GM20000 (cell line): ENCODE results near the gene PCYT1B.

Experiments
- DNase-seq: peaks from one replicate; pipeline ENCODE4 v3.0.0; 2012; ENCODE audit warnings: low spot score
- CTCF ChIP-seq: IDR thresholded peaks from 2 replicates; pipeline ENCODE4 v1.5.1; 2012; ENCODE audit warnings: mild to moderate bottlenecking, control low read depth; ENCODE audit errors: extremely low read depth, missing control alignments

Gene PCYT1B

GRCh38 chrX:24508375-24508774 lies 138.8 kb downstream of the PCYT1B start:
- no peak for TF ChIP-seq CTCF
- no peak for DNase-seq
